Activated naive CD4-positive, alpha-beta T cell (primary cell): ENCODE measurements around the gene TMPRSS7.

Source experiments
- DNase-seq, 4 experiments: peaks; one replicate each; lab custom pipeline; 2025; lab: John Stamatoyannopoulos, UW

Gene TMPRSS7

GRCh38 chr3:112101916-112102315 is 67.4 kb downstream of the TMPRSS7 start:
- no peak for DNase-seq

GRCh38 chr3:112104774-112105173 is 70.2 kb downstream of the TMPRSS7 start:
- DNase-seq: no peak

GRCh38 chr3:112109322-112109721 is 74.8 kb downstream of the TMPRSS7 start:
- DNase-seq: no peak

- DNase-seq: peak in 2 of 4 experiments; percentile 18 to 26
These were observed 77.4 kb downstream of the TMPRSS7 start for GRCh38 chr3:112111785-112112402.

- DNase-seq: no peak
These were observed 80.1 kb downstream of the TMPRSS7 start for GRCh38 chr3:112114576-112115160.

- DNase-seq: no peak
These were observed 80.7 kb downstream of the TMPRSS7 start for GRCh38 chr3:112115161-112115739.

GRCh38 chr3:112115806-112116383 is 81.4 kb downstream of the TMPRSS7 start:
- DNase-seq: no peak

- no peak for DNase-seq
These were observed 82.2 kb downstream of the TMPRSS7 start for GRCh38 chr3:112116748-112117186.

GRCh38 chr3:112117415-112117814 is 82.9 kb downstream of the TMPRSS7 start:
- no peak for DNase-seq

- no peak for DNase-seq
These were observed 83.5 kb downstream of the TMPRSS7 start for GRCh38 chr3:112117841-112118571.

- DNase-seq: no peak
These were observed 85.7 kb downstream of the TMPRSS7 start for GRCh38 chr3:112119962-112120836.

- no peak for DNase-seq
These were observed 87.3 kb downstream of the TMPRSS7 start for GRCh38 chr3:112121577-112122547.

GRCh38 chr3:112122870-112123269 is 88.3 kb downstream of the TMPRSS7 start:
- no peak for DNase-seq

GRCh38 chr3:112123548-112123947 is 89.0 kb downstream of the TMPRSS7 start:
- DNase-seq: no peak

- DNase-seq: no peak
These were observed 90.5 kb downstream of the TMPRSS7 start for GRCh38 chr3:112124907-112125607.

- DNase-seq: no peak
These were observed 92.0 kb downstream of the TMPRSS7 start for GRCh38 chr3:112126511-112126911.

GRCh38 chr3:112127522-112128494 is 93.3 kb downstream of the TMPRSS7 start:
- DNase-seq: no peak
